GM18526 (cell line): Measurements from ENCODE around the gene SIDT2.

ENCODE experiments used
- POLR2A ChIP-seq: IDR thresholded peaks from 3 replicates; pipeline ENCODE4 v1.6.1; 2011; ENCODE audit not compliant: insufficient read length; ENCODE audit errors: extremely low read depth

Gene SIDT2

DNA sequence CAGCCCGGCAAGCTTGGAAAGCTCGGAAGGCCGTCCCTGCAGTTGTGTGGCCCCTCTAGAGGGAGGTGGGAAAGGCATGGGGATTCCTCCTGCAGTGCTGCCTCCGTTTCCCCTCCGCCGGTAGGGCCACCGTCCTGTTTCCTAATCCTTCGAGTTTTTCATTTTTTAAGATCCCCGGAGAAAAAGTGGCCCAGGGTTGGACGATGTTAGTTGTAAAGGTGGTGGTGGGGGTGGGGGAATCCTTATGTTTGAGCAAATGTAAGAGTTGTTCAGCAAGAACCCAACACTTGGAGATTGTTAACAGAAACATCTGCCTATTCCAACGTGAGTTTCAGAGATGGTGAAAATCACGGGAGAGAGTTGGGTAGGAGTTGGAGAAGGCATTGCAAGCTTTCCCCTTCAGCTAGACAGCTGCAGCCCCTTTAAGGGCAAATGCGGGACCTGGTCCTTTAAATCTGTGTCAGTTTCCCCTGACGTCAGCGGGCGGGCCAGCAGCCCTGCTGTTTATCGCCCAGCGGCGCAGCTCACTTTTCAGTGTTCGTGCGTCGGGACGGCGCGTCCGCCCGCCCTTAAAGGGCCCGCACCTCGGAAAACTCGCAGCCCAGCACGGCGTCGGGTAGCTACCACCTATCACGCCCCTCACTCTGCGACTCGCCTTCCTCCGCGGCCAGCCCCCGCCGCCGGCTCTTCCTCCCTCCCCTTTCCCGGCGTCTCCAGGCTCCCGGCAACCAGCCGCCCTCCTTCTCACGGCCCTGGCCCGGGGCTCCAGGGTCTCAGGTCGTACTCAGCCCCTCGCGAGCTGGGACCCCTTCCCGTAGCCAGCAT is at the start of gene SIDT2:
SIDT2 (plus strand) TSS at position 534 of the 825 bp plus-strand sequence. CDS start 521 bp downstream, outside the sequence.
- TF ChIP-seq POLR2A = peak; percentile 65

DNA sequence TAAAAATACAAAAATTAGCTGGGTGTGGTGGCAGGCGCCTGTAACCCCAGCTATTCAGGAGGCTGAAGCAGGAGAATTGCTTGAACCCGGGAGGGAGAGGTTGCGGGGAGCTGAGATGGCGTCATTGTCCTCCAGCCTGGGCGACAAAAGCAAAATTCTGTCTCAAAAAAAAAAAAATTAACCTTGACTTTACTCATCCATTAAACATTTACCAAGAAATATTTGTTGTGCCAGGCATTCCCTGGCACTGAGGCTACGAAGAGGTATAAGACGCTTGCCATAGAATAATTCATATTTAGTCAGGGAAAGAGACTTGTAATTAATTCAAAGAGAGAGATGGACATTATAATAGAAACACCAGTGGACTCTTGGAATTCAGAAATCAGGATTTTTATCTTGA is 47.7 kb upstream of the SIDT2 start:
- no peak for TF ChIP-seq POLR2A

DNA sequence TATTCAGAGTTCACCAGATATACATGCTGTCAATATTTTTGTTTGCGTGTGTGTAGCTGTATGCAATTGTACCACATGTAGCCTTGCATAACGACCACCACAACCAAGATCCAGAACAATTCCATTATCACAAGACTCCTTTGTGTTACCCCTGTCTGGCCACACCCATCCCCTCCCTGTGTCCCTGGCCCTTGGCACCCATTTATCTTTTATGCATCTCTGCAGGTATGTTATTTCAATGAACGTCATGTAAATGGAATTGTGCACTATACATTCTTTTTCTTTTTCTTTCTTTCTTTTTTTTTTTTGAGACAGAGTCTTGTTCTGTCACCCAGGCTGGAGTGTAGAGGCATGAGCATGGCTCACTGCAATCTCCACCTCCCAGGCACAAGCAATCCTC is 44.1 kb upstream of the SIDT2 start:
- no peak for TF ChIP-seq POLR2A

DNA sequence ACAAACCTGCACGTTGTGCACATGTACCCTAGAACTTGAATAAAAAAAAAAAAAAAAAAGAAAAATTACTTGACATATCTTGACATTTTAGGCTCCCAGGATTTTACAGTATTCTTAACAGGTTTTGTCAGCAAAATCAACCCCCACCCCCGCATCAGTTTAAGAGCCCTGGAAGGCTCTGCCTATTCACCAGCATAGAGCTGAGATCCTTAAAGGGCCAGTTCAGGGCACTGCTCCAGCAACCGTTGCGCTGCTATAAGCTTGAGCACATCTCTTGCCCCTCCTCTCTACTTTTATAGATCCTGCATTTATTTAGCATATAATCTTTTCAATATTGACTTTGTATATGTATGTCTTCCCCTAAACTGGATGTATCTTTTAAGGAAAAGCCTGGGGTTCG is 35.2 kb upstream of the SIDT2 start:
- no peak for TF ChIP-seq POLR2A

DNA sequence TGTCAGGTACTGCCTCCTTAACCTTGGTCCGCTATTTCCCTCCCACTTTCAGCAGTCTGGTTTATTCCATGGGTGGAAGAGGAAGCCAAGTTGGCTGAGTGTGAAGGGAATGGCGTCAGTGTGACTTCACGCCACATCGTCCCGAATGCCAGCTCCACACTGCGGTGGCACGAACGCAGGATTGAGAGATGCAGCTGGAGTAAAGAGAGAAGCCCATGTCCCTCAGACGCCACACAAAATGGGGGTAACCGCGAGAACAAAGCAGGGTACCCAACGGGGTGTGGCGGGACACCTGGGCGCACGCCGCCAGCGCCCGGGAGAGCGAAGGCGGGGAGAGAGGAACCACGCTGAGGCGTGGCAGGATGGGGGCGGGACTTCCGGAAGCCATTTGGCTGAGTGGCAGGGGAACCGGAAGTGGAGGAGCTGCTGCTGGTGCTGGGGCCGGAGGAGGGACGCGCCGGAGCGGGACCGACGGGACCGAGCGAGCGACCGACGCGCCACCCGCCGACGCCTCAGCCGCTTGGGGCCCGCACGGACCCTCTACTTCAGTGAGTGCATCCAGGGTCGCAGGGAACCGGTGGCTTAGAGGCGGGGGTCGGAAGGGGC is 34.6 kb upstream of the SIDT2 start, which contains the start of gene PAFAH1B2:
PAFAH1B2 (plus strand) TSS at position 417 of the 606 bp plus-strand sequence. CDS start 8,161 bp downstream, outside the sequence.
- TF ChIP-seq POLR2A = peak; percentile 85

DNA sequence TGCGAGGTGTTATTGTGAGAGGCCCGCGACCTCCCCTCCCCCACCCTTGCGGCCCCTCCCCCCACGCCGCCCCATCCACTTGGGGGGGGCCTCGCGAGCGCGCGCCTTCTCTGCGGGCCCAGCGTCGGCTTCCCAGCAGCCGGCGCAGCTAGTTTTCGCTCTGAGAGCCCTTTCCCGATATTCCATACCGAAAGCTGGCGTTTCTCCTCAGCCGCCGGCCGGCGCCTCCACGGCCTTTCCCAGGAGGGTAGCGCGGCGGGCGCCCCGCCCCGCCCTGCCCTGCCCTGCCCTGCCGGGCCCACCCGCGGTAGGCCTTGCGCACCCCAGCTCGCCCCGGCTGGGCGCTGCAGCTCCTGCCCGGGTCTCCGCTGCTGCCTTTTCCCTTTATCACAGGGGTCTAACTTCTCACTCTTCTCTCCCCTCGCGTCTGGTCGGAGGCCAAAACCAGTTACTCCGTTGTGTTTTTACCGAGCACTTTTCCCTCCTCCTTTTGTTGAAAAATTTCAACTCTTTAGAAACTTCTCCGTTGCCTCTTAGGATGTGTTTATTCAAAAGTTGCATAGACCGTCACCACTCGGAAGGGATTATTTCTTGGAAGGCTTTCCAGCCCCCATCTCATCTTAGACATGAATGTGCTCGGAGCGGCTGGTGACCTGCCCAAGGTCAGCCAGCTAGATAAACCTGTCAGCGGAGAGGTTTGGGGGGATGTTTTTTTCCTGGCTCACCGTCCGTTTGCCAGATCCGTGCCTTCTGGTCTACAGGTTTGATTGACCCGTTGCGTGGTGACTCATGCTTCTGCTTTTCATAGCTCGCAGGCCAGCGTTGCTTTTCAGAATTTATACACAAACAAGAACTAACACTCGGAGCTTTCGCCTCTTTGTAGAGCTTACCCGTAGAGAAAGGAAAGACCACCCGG is 33.8 kb upstream of the SIDT2 start:
- no peak for TF ChIP-seq POLR2A

DNA sequence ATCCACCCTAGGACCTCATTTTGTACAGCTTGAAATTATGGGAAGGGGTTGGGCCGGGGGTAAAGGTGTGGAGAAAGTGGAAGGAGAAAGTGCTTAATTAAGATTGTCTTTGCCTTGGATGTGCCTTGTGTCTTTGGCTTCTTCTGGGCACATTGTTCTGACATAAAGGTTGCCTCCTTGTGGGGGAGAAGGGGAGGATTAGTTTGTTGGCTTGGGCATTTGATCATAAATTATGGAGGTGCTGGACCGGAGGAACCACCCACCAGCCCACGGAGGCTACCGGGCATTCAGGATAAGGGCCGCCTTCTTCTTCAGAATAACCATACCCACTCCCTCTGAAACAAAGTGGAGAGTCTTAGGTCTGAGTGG is 33.2 kb upstream of the SIDT2 start:
- TF ChIP-seq POLR2A = no peak

DNA sequence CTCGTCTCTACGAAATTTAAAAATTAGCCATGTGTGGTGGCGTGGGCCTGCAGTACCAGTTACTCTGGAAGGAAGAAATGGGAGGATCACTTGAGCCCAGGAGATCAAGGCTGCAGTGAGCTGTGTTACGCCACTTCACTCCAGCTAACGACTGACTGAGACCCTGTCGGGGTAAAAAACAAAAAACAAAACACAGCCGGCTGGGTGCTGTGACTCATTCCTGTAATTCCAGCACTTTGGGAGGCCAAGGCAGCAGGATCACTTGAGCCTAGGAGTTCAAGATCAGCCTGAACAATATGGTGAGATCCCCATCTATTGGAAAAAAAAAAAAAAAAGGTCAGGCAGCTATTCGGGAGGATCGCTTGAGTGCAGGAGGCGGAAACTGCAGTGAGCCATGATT is 32.0 kb upstream of the SIDT2 start:
- TF ChIP-seq POLR2A = no peak

DNA sequence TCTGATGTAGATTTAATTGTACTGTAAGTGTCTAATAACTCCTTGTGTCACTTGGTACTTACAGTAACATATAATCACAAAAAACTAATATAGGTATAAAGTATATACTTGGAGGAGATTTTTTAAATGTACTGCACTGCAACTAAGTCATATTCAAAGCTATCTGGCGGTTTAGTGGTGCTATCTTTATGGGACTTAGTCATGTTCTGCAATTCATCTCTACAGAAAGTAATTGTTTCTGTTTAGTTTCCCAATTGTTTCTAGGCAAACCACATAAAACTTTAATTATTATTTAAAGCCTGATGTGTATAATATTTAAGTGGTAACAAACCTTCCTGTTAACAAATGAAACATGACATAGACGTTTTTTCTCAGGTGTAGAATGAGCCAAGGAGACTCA is 26.5 kb upstream of the SIDT2 start:
- no peak for TF ChIP-seq POLR2A

DNA sequence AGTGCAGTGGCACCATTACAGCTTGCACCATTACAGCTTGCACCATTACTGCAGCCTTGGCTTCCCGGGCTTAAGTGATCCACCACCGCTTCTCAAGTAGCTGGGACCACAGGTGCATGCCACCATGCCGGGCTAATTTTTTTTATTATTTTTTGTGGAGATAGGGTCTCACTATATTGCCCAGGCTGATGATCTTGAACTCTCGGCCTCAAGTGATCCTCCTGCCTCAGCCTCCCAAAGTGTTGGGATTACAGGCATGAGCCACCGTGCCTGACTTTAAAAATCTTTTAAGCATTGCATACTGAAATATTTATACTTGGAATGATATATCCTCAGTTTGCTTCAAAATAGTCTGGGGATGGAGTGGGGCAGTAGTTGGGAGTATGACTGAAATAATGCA is 24.1 kb upstream of the SIDT2 start:
- TF ChIP-seq POLR2A = no peak

DNA sequence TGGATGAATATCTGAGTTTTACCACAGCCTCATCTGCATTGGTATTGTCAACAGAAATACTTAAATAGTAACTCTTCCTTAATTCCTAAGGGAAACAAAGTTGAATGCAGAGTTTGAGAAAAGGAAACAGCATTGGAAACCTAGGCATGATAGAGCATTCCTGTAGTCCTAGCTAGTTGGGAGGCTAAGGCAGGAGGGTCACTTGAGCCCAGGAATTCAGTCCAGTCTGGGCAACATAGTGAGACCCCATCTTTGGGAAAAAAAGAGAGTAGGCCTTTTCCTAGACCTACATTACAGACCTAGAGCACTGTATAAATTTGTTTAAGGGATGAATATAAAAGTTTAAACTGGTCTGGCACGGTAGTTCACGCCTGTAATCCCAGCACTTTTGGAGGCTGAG is 21.0 kb upstream of the SIDT2 start:
- TF ChIP-seq POLR2A = no peak

DNA sequence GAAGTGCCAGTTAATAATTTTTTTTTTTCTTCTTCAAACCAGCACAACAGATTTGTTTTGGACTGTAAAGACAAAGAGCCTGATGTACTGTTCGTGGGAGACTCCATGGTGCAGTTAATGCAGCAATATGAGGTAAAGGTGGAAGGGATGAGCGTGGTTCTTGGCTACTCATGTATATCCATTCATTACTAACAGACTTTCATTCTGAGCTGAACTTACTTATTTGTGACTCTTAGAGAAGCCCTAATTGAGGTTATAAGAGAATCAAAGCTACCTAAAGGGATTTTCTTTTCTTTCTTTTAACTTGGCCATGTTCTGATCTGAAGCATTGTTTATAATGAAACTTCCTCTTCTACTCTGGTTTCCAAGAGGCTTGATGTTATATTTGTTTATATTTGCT is 18.7 kb upstream of the SIDT2 start:
- no peak for TF ChIP-seq POLR2A

DNA sequence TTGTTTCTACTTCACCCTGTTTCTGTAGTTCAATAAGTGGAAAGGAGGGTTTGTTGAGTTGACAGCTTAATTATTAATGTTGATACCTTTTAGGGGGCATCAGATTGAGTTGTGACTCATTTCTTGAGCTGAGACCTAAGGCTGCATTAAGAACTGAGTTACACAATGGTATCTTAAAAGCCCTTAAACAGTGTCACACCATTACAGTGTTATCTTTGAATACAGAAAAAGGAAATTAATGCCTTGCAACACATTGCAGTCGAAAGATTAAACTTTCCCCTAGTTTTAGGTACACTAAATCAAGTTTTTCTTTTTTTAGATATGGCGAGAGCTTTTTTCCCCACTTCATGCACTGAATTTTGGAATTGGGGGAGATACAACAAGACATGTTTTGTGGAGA is 17.7 kb upstream of the SIDT2 start:
- TF ChIP-seq POLR2A = no peak

DNA sequence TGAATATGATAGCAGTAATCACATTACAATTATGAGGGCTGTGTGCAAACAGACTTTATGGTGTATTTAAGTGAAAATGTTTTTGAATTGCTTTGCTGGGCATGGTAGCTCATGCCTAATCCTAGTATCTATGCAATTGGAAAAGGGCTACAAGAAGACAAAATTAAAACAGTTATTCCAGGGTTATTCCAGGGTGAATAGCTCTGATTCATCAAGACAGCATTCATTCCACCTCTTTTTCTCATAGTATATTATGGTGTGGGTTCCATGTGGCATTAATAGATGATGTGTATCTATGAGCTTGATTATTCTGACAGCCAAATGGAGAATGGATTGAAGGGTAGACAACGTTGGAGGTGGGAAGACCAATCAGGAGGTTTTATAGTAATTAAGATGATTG is 12.1 kb upstream of the SIDT2 start:
- TF ChIP-seq POLR2A = no peak

DNA sequence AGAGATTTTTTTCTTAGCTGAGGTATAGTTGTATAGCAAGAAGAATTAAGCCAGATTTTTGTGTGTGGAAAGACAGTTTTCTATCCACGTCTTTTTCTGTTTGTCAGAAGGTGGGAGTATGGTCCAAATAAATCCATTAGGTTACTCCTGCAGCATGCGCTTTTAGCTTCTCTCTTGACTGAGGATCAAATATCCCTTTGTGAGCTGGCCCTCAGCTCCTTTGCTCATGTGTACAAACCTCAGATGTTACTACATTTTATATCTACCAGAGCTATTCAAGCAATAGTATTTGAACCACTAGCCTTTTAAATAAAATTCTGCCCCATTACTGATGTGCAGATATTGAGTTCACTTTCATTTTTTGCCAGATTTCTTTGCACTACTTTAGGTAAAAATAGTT is 8.8 kb upstream of the SIDT2 start:
- TF ChIP-seq POLR2A = no peak

DNA sequence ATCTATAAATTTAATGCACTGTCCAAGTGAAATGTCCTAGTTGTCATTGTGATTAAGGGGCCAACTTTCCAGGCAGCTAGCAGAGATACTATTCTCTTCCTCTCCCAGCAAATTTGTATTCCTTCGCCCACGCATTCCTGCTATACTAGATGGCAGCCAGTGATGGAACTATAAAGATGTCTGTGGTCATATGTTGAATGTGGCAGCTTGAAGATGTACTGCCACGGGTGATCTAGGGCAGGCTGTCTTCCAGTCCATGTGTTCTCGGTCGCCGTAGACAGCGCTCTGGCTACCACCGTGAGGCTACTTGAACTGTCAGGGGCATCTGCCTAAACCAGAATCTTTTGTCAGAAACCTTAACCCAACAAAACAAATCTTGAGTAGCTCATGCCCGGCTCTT is 8.3 kb upstream of the SIDT2 start:
- TF ChIP-seq POLR2A = no peak

DNA sequence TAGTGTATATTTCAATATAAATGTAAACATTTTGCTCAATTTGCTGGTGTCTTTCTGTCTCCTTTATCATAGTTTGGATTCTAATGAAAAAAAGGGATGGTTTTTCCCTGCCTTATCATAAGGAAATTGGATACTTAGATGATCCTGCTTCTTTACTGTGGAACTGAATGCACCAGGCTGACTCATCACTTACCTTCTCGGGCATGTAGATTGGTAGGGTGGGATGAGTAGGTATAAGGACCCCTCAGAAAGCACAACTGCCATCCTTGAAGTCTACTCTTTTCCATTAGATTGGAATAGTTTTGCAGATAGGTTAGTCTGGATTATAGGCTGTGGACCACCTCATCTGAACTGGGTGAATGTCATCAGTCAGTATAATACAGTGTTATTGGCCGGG is 7.5 kb upstream of the SIDT2 start:
- TF ChIP-seq POLR2A = no peak
